HG03045 (cell line): Measurements from ENCODE around the gene GABRG3.

Experiments used
- ATAC-seq: cut with Tn5 transposase; IDR thresholded peaks from one replicate; pipeline ENCODE4 v1.9.1; 2021; ENCODE audit warnings: mild to moderate bottlenecking, moderate library complexity; ENCODE audit not compliant: unreplicated experiment

The GABRG3 gene

DNA sequence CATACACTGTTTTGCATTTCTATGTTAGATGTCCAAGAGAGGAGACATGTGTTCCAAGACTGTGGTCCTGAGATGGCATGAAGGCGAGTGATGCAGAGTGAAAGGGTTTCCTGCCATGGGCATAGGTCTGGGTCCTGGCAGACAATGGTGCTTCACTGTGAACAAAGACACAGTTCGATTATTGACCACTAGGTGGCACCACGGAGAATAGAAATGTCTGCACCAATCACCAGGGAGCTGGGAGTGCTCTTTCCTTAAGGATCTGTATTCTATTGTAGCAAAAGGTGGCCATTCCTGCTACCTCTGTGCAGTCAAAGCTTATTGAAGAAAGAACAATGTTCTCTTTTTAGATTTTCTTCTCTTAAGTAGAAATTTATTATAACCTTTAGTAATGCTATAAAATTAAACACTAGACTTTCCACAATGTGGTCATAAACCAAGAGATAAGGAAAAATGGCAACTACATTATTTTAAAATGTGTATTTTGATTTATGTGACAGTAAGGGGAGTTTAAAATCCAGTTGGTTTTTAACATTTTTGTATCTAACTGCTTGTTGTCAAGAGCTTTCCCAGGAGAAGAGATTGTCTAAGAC is 88.7 kb downstream of the GABRG3 start:
- ATAC-seq: no peak

- ATAC-seq: no peak
These were observed 90.8 kb downstream of the GABRG3 start for GRCh38 chr15:27061739-27062138.

- ATAC-seq: no peak
These were observed 92.0 kb downstream of the GABRG3 start for GRCh38 chr15:27062951-27063350.

DNA sequence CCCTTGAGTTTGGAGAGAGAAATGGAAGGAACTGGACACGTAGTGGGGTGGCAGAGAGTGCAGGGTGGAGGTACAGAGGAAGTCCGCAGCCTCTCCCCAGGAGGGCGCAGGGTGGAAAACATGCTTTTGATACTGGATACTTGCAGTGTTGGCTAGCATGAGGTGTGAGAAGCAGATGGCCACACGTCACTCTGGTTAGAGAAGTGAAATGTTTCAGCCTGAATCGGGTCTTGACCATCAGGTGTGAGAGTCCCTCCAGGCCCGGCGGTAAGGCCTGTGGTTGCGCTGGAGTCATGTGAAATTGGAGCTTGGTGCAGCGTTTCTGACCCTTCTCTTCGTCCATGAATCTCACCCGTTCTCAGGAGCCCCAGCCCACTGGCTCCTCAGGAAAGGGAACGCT is 93.1 kb downstream of the GABRG3 start:
- no peak for ATAC-seq

GRCh38 chr15:27065151-27065550 is 94.2 kb downstream of the GABRG3 start:
- ATAC-seq: no peak

DNA sequence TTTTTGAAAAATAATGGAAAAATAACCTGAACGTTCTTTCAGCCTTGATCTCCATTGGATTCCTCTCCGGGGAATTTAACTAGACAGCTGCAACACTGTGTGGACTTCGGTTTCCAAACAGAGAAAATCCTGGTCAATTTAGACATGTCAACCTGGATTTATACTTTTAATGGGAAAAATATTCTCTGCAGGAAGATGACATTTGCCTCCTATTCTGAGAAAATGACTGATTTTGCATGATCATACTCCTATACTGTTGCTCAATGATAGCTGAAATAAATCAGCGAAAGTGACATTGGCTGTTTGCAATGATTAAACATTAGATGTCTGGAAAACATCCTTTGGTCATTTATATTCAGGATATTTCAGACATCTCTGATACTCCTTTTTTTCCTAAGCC is 94.8 kb downstream of the GABRG3 start:
- no peak for ATAC-seq

DNA sequence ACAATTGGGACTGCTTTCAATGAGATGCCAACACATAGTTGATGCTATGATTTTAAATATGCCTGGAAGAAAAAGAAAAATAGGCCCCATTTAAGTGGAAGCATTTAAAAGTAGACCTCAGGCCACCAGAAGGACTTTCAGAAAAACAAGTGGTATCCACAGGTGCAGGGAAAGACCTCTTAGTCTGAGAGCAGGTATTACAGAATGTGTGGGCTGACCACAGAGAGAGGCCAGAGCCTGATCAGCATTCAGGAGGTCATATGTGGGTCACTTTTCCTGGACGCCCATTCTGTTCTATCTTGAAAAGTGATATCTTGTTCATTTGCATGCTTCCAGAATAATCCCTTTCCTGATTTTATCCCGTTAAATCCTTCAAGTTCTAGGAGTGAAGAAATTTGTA is 95.5 kb downstream of the GABRG3 start:
- ATAC-seq: no peak

DNA sequence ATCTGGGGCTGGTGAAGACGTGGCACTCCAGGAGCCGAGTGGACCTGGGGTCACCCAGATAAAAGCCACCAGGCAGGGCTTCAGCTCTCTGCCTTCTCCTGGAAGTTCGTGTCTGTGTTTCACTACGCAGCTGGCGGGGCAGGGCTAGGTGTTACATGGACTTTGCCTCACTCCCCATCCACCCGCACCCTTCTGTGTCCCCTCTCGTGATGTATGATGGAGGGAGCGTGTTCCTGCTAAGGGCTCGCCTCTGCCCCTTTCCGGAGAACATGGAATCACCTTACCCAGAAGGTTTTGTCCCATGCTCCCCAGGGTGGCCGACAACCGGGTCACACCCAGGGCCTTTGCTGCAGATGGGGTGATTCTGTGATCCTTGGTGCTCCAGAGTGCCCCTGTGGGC is 96.2 kb downstream of the GABRG3 start:
- no peak for ATAC-seq

DNA sequence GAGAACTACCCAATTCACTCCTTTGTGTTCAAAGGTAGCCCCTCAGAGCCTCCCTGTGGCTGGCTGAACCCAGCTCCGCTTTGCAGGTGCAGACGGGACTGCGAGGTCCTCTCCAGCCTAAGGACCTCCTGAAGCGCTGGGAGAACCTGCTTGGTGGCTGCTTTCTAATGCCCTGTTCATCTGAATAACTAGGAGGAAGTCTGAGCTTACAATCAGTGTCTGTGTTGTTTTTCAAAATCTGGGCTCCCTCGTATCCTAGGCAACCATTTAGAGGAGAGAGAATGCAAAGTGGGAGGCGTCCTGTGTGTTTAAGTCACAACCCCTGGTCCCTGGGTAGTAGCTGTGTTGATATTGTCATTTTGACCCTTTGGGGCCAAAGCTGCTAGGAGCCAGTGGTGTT is 99.9 kb downstream of the GABRG3 start:
- ATAC-seq: no peak

GRCh38 chr15:27074179-27074578 is 103.2 kb downstream of the GABRG3 start:
- ATAC-seq: no peak

DNA sequence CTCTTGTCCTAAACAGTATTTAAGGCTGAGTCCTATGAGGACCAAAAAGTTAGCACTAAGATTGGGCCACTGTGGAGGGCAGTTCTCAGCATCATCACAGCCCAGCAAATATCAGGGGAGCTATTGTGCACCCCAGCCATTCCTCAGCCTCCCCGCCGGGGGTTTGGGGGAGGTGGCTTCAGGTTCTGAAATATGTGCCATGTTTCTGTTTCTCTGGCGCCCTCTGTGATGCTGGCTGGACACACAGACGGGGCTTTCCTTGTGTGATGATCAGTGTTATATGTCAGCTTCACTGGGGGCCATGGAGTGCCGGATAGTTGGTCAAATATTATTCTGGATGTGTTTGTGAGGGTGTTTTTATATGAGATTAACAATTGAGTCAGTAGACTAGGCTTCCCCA is 106.8 kb downstream of the GABRG3 start:
- ATAC-seq: no peak

DNA sequence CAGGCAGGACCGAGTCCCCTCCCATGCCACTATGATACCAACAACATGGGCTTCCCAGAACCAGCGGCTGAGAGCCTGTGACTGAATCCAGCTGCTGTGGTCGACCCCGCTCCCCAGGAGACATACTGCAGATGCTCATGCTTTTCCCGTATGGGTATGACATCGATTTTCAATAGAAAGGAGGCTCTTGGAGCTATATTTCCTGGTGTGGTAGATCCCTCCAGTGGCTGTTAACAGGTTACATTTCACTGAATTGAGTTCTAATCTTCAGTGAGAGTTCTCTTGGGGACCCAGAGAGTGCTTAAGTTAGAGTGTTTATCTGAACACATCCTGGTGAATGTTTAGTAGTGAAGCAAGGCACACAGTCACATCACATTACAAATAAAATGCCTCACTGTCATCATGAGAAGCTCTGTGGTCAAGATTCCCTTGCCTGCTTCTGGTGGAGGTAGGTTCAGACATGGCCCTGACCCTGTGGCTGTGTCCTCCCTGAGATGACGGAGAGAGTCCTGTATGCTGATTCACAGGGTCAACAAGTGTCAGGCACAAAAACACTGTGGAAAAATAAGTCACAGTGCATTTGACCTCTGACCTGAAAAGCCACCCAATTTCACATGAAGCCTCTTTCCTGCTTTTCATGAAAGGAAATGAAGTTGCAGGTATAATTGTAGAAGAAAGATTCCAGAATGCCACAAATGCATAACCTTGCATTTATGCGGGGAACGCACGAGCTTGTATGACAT is 110.9 kb downstream of the GABRG3 start:
- ATAC-seq: no peak

DNA sequence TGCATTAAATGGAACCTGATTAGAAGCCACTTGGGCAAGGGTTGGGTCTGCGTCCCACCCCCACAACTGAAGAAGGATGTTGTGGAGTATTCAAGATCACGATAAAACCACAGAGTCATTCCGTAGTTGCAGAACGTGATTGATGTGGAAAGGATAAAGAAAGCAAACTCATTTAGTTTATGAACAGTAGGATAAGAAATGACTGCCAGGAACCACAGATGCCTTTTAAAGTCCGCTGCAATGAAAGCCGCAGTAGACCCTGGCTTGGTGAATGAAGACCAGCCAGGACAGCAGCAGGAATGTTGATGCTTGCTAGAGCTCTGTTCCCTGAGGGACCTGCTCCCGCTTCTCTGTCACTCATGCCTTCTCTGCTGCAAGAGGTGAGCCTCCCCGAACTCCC is 111.5 kb downstream of the GABRG3 start:
- ATAC-seq: no peak

DNA sequence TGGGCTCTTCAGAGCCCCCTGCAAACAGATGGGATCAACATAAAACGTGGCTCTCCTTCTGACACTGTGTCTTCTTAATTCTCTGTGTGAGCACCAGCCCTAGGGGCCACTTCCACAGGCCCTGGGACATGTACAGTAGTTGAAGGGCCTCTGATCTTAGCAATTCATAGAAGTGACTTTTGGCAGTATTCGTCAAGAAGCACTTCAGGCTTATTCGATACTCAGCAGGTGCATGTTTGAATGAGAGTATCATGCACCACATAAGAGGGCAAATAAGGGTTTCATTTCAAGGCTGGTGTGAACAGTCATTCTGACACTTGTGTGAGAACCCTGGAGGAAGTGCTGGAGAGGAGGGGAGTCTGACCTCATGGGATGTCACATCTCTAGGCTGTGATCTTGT is 113.9 kb downstream of the GABRG3 start:
- no peak for ATAC-seq

GRCh38 chr15:27086149-27086548 is 115.2 kb downstream of the GABRG3 start:
- no peak for ATAC-seq

- ATAC-seq: no peak
These were observed 115.8 kb downstream of the GABRG3 start for GRCh38 chr15:27086805-27087204.

- no peak for ATAC-seq
These were observed 116.9 kb downstream of the GABRG3 start for GRCh38 chr15:27087651-27088583.

GRCh38 chr15:27088584-27089232 is 117.7 kb downstream of the GABRG3 start:
- ATAC-seq: no peak

GRCh38 chr15:27089233-27089586 is 118.2 kb downstream of the GABRG3 start:
- ATAC-seq: no peak

DNA sequence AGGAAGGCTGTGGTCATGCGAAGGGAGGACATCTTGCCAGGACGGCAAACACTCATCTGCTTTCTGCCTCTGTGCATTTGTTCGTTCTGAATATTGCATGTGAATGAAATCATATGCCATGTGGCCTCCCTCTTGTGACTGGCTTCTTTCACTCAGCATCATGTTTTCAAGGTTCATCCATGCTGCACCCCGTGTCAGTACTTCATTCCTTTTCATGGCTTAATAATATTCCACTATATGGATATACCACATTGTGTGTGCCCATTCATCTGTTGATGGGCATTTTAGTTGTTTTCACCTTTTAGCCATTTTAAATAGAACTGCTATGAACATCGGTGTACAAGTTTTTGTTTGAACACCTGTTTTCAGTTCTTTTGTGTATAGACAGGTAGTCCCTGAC is 118.7 kb downstream of the GABRG3 start:
- ATAC-seq: no peak

GRCh38 chr15:27091270-27091940 is 120.4 kb downstream of the GABRG3 start:
- no peak for ATAC-seq
